ENCODE results near the gene TNK1.

TNK1 gene

GRCh38 chr17:7392696-7393612 is 12.1 kb downstream of the TNK1 start:
- no peak for DNase-seq

- peak in 1 of 2 donors; percentile 66 for DNase-seq
Observed at GRCh38 chr17:7393613-7394451, 12.9 kb downstream of the TNK1 start.

GRCh38 chr17:7394452-7395191 is 13.7 kb downstream of the TNK1 start, which contains the start of gene PLSCR3:
Gene PLSCR3, minus strand, starts transcription at chr17:7394525. Its CDS starts 415 bp downstream, at chr17:7394110.
- DNase-seq, result peak; percentile 45 to 93

- no peak for DNase-seq
Observed at GRCh38 chr17:7396147-7396546, 15.3 kb downstream of the TNK1 start.

- no peak for DNase-seq
Observed at GRCh38 chr17:7398612-7399011, 17.7 kb downstream of the TNK1 start.

GRCh38 chr17:7403043-7403726 is 22.3 kb downstream of the TNK1 start:
- DNase-seq, result peak in 1 of 2 donors; percentile 34

GRCh38 chr17:7403727-7403976 is 22.8 kb downstream of the TNK1 start:
- DNase-seq, result no peak

GRCh38 chr17:7403977-7404736 is 23.3 kb downstream of the TNK1 start, which contains the start of gene TMEM256:
Gene TMEM256, minus strand, starts transcription at chr17:7404097. Its CDS starts 13 bp downstream, at chr17:7404084.
- DNase-seq, result peak; percentile 96 to 99

GRCh38 chr17:7404737-7405349 is 24.0 kb downstream of the TNK1 start:
- DNase-seq, result no peak

- DNase-seq, result no peak
Observed at GRCh38 chr17:7405350-7406234, 24.7 kb downstream of the TNK1 start.

GRCh38 chr17:7406235-7406825 is 25.4 kb downstream of the TNK1 start:
- no peak for DNase-seq

GRCh38 chr17:7407082-7407481 is 26.2 kb downstream of the TNK1 start:
- no peak for DNase-seq

GRCh38 chr17:7407485-7408251 is 26.8 kb downstream of the TNK1 start, which contains the start of gene NLGN2:
Gene NLGN2, plus strand, starts transcription at chr17:7407845. Its CDS starts 411 bp downstream, at chr17:7408256.
- DNase-seq, result no peak

GRCh38 chr17:7408252-7408727 is 27.4 kb downstream of the TNK1 start:
- DNase-seq, result no peak

- DNase-seq, result no peak
Observed at GRCh38 chr17:7408863-7409262, 28.0 kb downstream of the TNK1 start.

- no peak for DNase-seq
Observed at GRCh38 chr17:7409716-7410115, 28.8 kb downstream of the TNK1 start.

- DNase-seq, result no peak
Observed at GRCh38 chr17:7410634-7411426, 29.9 kb downstream of the TNK1 start.

GRCh38 chr17:7411427-7411750 is 30.5 kb downstream of the TNK1 start:
- DNase-seq, result no peak
